Natural killer cell (primary cell): ENCODE results near the gene UROD. TPM values are rescaled to one million over a fixed set of nuclear protein-coding genes. Genes with fewer than 3 reads are reported as not detected.
A peak's percentile ranks its signal among the peaks of the same experiment; 100 is the strongest.
"Not testable (repeated sequence)": the region's sequence is repeated elsewhere in the genome, so short reads cannot be mapped to it uniquely, and the experiment has no call there.

ENCODE experiments used
- ATAC-seq, 3 donors: fragments of 150-1000 bp in 2 of 3; fragments of 200-7000 bp in 1 of 3; cut with Tn5 transposase; 1 replicate in 1 of 3; 2 replicates in 2 of 3; pipeline ENCODE4 v1.10.0; 2021; ENCODE audit warnings: mild to moderate bottlenecking in 2 of 3, moderate library complexity in 2 of 3
- DNase-seq, 2 donors: peaks; one replicate each; pipeline versions ENCODE4 v3.0.0 to v3.0.0-alpha.2; 2013 to 2021; ENCODE audit warnings: mixed read lengths in 1 of 2
- H3K27ac ChIP-seq: one replicate; pipeline ENCODE4 v1.5.1; 2013; ENCODE audit warnings: mild to moderate bottlenecking, low read length
- H3K27me3 ChIP-seq: one replicate; pipeline ENCODE4 v1.6.1; 2013; ENCODE audit warnings: low read length; ENCODE audit not compliant: control insufficient read depth, insufficient read depth
- H3K36me3 ChIP-seq: one replicate; pipeline ENCODE4 v1.6.1; 2013; ENCODE audit warnings: low read length; ENCODE audit not compliant: control insufficient read depth, insufficient read depth
- H3K4me1 ChIP-seq: one replicate; pipeline ENCODE4 v1.6.1; 2013; ENCODE audit warnings: low read length; ENCODE audit not compliant: control insufficient read depth, insufficient read depth
- H3K4me3 ChIP-seq: one replicate; pipeline ENCODE4 v1.5.1; 2013; ENCODE audit warnings: low read length
- H3K9me3 ChIP-seq: one replicate; pipeline ENCODE4 v1.6.1; 2013; ENCODE audit warnings: low read length; ENCODE audit not compliant: control insufficient read depth, insufficient read depth
- H3K27ac Mint-ChIP-seq, 2 donors: one replicate each; pipeline ENCODE4 v1.8.0; 2022; ENCODE audit warnings: mild to moderate bottlenecking in 2 of 2, mixed read lengths in 2 of 2, moderate library complexity in 1 of 2
- H3K27me3 Mint-ChIP-seq, 2 donors: one replicate each; pipeline ENCODE4 v1.8.0; 2022; ENCODE audit warnings: low read depth in 2 of 2, mixed read lengths in 2 of 2
- H3K36me3 Mint-ChIP-seq: one replicate; pipeline ENCODE4 v1.8.0; 2022; ENCODE audit warnings: mixed read lengths
- H3K4me1 Mint-ChIP-seq, 2 donors: one replicate each; pipeline ENCODE4 v1.8.0; 2022; ENCODE audit warnings: mixed read lengths in 2 of 2
- H3K4me3 Mint-ChIP-seq: one replicate; pipeline ENCODE4 v1.8.0; 2022; ENCODE audit warnings: mild to moderate bottlenecking, moderate library complexity, mixed read lengths
- H3K9me3 Mint-ChIP-seq, 2 donors: one replicate each; pipeline ENCODE4 v1.8.0; 2022; ENCODE audit warnings: mixed read lengths in 2 of 2
- CTCF ChIP-seq: fragments of 200-600 bp; IDR thresholded peaks from one replicate; pipeline ENCODE4 v1.8.0; 2022; ENCODE audit warnings: antibody characterized with exemption
- WGBS: methylation state at CpG from one replicate; pipeline ENCODE4 v1.1.7; 2013; ENCODE audit warnings: missing lambda C conversion rate; ENCODE audit not compliant: insufficient coverage; 5-methylcytosine and 5-hydroxymethylcytosine counted together
- intact Hi-C: fragments of 100-400 bp; cut with micrococcal nuclease; formaldehyde crosslinking; loops from one replicate; pipeline ENCODE4 v1.14.2; 2022
- total RNA-seq, 4 donors: library from RNA; stranded (reverse); fragments of 120-200 nt in 1 of 4; gene quantifications; one replicate each; pipeline versions ENCODE4 v1.2.3 to v1.2.4, GENCODE V29; 2013 to 2022

Gene UROD
- total RNA-seq, 3 donors from 2014 or later (not counting 1 experiment from before 2014, with no cell fraction given), result 54.5 to 65.4 (median 56.6) TPM

- no peak for TF ChIP-seq CTCF
- Histone ChIP-seq H3K27me3 (no peaks in the 10 kb centered on the region), H3K9me3 (no peaks in the 10 kb centered on the region), H3K4me3 (no peak overlapping the region), H3K36me3 (peaks cover 4% of the 10 kb centered on the region), H3K4me1 (no peaks in the 10 kb centered on the region), H3K27ac (no peak overlapping the region)
- 68% methylated on average over 3 of the region's 4 CpGs for WGBS
- no peaks in the 10 kb centered on the region for H3K9me3 Mint-ChIP-seq
- no peak overlapping the region for H3K27ac Mint-ChIP-seq
- no peaks in the 10 kb centered on the region for H3K27me3 Mint-ChIP-seq
- intact Hi-C loops, result no loop called here
- ATAC-seq (no peak), DNase-seq (no peak)
- H3K36me3 Mint-ChIP-seq, result no peaks in the 10 kb centered on the region
- no peak overlapping the region for H3K4me3 Mint-ChIP-seq
- peaks cover 0 to 6% of the 10 kb centered on the region in 2 donors for H3K4me1 Mint-ChIP-seq
Observed at GRCh38 chr1:44970317-44970716, 41.7 kb upstream of the UROD start.

- TF ChIP-seq CTCF, result no peak
Observed at GRCh38 chr1:44973645-44974044, 38.4 kb upstream of the UROD start.

GRCh38 chr1:44976252-44976651, 35.8 kb upstream of the UROD start:
- WGBS, result no CpG with 5 or more reads among the region's 2 CpGs
- Histone ChIP-seq H3K27me3 (no peaks in the 10 kb centered on the region), H3K27ac (no peak overlapping the region), H3K36me3 (peaks cover 35% of the 10 kb centered on the region), H3K9me3 (no peaks in the 10 kb centered on the region), H3K4me3 (no peak overlapping the region), H3K4me1 (no peaks in the 10 kb centered on the region)
- intact Hi-C loops, result no loop called here
- Mint-ChIP-seq H3K27ac (peak overlapping the region in 1 of 2 donors; percentile 27), H3K36me3 (peaks cover 30% of the 10 kb centered on the region), H3K27me3 (no peaks in the 10 kb centered on the region), H3K4me1 (peaks cover 0 to 13% of the 10 kb centered on the region in 2 donors), H3K4me3 (no peak overlapping the region), H3K9me3 (no peaks in the 10 kb centered on the region)
- TF ChIP-seq CTCF, result no peak
- no peak for DNase-seq
- no peak for ATAC-seq

More at GRCh38 chr1:44973645-44974044, 38.4 kb upstream of the UROD start:
- Histone ChIP-seq H3K27ac (no peak overlapping the region), H3K4me3 (no peak overlapping the region), H3K36me3 (peaks cover 30% of the 10 kb centered on the region), H3K27me3 (no peaks in the 10 kb centered on the region), H3K9me3 (no peaks in the 10 kb centered on the region), H3K4me1 (no peaks in the 10 kb centered on the region)
- H3K27me3 Mint-ChIP-seq, result no peaks in the 10 kb centered on the region
- no peak for DNase-seq
- H3K9me3 Mint-ChIP-seq, result no peaks in the 10 kb centered on the region
- peaks cover 0 to 13% of the 10 kb centered on the region in 2 donors for H3K4me1 Mint-ChIP-seq
- H3K27ac Mint-ChIP-seq, result no peak overlapping the region
- H3K36me3 Mint-ChIP-seq, result peaks cover 16% of the 10 kb centered on the region
- intact Hi-C loops, result no loop called here
- ATAC-seq, result no peak
- no peak overlapping the region for H3K4me3 Mint-ChIP-seq
- WGBS, result no CpG with 5 or more reads among the region's 1 CpG

- H3K4me1 ChIP-seq, DNase-seq, ATAC-seq, intact Hi-C loops, H3K27me3 Mint-ChIP-seq, H3K4me3 Mint-ChIP-seq, H3K27ac Mint-ChIP-seq, H3K9me3 ChIP-seq, H3K27me3 ChIP-seq, H3K27ac ChIP-seq, H3K4me3 ChIP-seq, H3K9me3 Mint-ChIP-seq: not testable (repeated sequence)
- 95% methylated on average over 2 of the region's 4 CpGs for WGBS
- peaks cover 30% of the 10 kb centered on the region for H3K36me3 Mint-ChIP-seq
- H3K4me1 Mint-ChIP-seq, result peaks cover 0 to 13% of the 10 kb centered on the region in 2 donors
- H3K36me3 ChIP-seq, result peaks cover 35% of the 10 kb centered on the region
Observed at GRCh38 chr1:44977372-44977771, 34.7 kb upstream of the UROD start.
